Activated CD8-positive, alpha-beta T cell treated with anti-CD3 and anti-CD28 coated beads, Interleukin-2, amount 10 ng/mL, durations not matched to agents 7 days and 5 days (primary cell): ENCODE measurements around the gene DUSP16. TPM values are rescaled to one million over a fixed set of nuclear protein-coding genes. Genes with fewer than 3 reads are reported as not detected.

ENCODE experiments used
- total RNA-seq, 2 experiments: library from RNA; stranded (reverse); gene quantifications; one replicate each; pipeline ENCODE4 v1.2.3, GENCODE V29; 2021

Gene DUSP16
- total RNA-seq, 2 experiments from 2014 or later = 17.4 to 19.0 TPM

Other genes with a start within 250 kb of the DUSP16 start
- under 1 TPM in 1 of 2 experiments, not detected in 1; 0.13 TPM for gene MANSC1, start 212.6 kb downstream of the DUSP16 start, total RNA-seq
- gene BORCS5, start 205.8 kb downstream of the DUSP16 start, total RNA-seq = 10 to 100 TPM; 18.8 to 21.2 TPM
- 10 to 100 TPM; 13.2 to 14.3 TPM for gene CREBL2, start 49.0 kb upstream of the DUSP16 start, total RNA-seq
- gene GPR19, start 133.3 kb upstream of the DUSP16 start, total RNA-seq = 10 to 100 TPM in 1 of 2 experiments, 1 to 10 TPM in 1; 7.9 to 11.0 TPM
- 10 to 100 TPM; 90.5 to 96.7 TPM for gene CDKN1B, start 154.5 kb upstream of the DUSP16 start, total RNA-seq
- 10 to 100 TPM; 11.0 to 11.1 TPM for gene APOLD1, start 222.8 kb upstream of the DUSP16 start, total RNA-seq